HL-60 (cell line): ENCODE measurements around the gene A3GALT2.

Source experiments
- CTCF ChIP-seq: IDR thresholded peaks from one replicate; pipeline ENCODE4 v1.5.1; 2011; ENCODE audit warnings: low read length, control low read depth, inconsistent platforms; ENCODE audit not compliant: insufficient read depth
- SPI1 ChIP-seq: IDR thresholded peaks from 2 replicates; pipeline ENCODE4 v1.6.1; 2012; ENCODE audit warnings: low read depth, mild to moderate bottlenecking, borderline replicate concordance

GRCh38 chr1:33330906-33331305, 10.0 kb upstream of the A3GALT2 start:
- no peak for TF ChIP-seq CTCF
- TF ChIP-seq SPI1: no peak
